ENCODE measurements around the gene USP25. TPM values are rescaled to one million over a fixed set of nuclear protein-coding genes. Genes with fewer than 3 reads are reported as not detected.

The USP25 gene
- total and polyA plus RNA-seq, 2 experiments from 2014 or later, result 11.8 to 49.2 TPM

DNA sequence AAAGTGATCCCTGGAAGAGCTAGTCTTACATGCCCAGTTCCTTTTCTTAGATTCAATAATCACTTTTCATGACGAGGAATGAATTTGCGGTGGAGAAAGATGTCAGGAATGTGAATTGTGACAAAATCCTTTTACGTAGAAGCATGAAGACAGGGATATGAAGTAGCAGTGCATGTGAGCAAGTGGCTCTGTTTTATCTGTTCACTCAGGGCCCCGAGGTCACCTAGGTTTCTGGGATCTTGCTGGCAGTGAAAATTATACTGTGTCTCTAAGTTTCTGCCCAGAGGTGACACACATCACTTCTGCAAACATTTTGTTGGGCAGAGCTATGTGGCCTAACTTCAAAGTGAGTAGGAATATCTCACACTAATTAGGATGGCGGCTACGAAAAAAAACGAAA lies 79.3 kb downstream of the USP25 start (continued):
- TF ChIP-seq, protein P1, sequence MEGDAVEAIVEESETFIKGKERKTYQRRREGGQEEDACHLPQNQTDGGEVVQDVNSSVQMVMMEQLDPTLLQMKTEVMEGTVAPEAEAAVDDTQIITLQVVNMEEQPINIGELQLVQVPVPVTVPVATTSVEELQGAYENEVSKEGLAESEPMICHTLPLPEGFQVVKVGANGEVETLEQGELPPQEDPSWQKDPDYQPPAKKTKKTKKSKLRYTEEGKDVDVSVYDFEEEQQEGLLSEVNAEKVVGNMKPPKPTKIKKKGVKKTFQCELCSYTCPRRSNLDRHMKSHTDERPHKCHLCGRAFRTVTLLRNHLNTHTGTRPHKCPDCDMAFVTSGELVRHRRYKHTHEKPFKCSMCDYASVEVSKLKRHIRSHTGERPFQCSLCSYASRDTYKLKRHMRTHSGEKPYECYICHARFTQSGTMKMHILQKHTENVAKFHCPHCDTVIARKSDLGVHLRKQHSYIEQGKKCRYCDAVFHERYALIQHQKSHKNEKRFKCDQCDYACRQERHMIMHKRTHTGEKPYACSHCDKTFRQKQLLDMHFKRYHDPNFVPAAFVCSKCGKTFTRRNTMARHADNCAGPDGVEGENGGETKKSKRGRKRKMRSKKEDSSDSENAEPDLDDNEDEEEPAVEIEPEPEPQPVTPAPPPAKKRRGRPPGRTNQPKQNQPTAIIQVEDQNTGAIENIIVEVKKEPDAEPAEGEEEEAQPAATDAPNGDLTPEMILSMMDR (conservative IDR thresholded peaks at IDR 0.05; ENCODE audit: low read depth in 2 of 2), result no peak
- TF ChIP-seq, protein P2, sequence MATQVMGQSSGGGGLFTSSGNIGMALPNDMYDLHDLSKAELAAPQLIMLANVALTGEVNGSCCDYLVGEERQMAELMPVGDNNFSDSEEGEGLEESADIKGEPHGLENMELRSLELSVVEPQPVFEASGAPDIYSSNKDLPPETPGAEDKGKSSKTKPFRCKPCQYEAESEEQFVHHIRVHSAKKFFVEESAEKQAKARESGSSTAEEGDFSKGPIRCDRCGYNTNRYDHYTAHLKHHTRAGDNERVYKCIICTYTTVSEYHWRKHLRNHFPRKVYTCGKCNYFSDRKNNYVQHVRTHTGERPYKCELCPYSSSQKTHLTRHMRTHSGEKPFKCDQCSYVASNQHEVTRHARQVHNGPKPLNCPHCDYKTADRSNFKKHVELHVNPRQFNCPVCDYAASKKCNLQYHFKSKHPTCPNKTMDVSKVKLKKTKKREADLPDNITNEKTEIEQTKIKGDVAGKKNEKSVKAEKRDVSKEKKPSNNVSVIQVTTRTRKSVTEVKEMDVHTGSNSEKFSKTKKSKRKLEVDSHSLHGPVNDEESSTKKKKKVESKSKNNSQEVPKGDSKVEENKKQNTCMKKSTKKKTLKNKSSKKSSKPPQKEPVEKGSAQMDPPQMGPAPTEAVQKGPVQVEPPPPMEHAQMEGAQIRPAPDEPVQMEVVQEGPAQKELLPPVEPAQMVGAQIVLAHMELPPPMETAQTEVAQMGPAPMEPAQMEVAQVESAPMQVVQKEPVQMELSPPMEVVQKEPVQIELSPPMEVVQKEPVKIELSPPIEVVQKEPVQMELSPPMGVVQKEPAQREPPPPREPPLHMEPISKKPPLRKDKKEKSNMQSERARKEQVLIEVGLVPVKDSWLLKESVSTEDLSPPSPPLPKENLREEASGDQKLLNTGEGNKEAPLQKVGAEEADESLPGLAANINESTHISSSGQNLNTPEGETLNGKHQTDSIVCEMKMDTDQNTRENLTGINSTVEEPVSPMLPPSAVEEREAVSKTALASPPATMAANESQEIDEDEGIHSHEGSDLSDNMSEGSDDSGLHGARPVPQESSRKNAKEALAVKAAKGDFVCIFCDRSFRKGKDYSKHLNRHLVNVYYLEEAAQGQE (IDR thresholded peaks at IDR 0.05; ENCODE audit: unreplicated experiment), result no peak
- TF ChIP-seq CREB1 (CRISPR knock-in tag; IDR thresholded peaks at IDR 0.05; ENCODE audit: low read depth) (no peak), EZH2phosphoT487 (IDR thresholded peaks at IDR 0.05; ENCODE audit: unreplicated experiment) (no peak), STAT1 (IDR thresholded peaks at IDR 0.05; ENCODE audit: unreplicated experiment) (no peak), POLR2AphosphoS5 (IDR thresholded peaks at IDR 0.05; ENCODE audit: low read depth) (no peak), JUNB (IDR thresholded peaks at IDR 0.05; ENCODE audit: unreplicated experiment) (no peak), ETS1 (IDR thresholded peaks at IDR 0.05) (no peak)

DNA sequence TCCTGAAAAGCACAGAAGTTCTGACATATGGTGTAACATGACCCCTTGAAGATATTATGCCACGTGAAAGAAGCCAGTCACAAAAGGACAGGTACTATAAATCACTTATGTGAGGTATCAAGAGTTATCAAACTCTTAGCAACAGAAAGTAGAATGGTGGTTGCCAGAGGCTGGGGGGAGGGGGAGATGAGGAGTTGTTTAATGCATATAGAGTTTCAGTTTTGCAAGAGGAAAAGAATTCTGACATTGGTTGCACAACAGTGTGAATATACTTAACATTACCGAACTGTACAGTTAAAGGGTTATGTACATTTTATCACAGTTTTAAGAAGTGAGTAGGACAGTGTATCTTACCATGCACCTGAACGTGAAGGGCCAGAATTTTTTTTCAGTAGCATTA lies 80.0 kb downstream of the USP25 start:
- DNase-seq (ENCODE audit: low spot score), result no peak
- Mint-ChIP-seq H3K27me3 (ENCODE audit: insufficient read depth, low read depth, poor library complexity) (peaks cover 6% of the 10 kb centered on the region), H3K4me1 (peaks cover 12% of the 10 kb centered on the region; the same call in 2 of the 3 replicates), H3K36me3 (ENCODE audit: low read depth) (peaks cover 56% of the 10 kb centered on the region), H3K9me3 (peaks cover 21% of the 10 kb centered on the region), H3K27ac (no peak overlapping the region), H3K4me3 (no peak overlapping the region)
- peaks cover 14% of the 10 kb centered on the region for H3K4me1 ChIP-seq (ENCODE audit: insufficient read depth)
- H4K20me1 ChIP-seq (replicated peaks; ENCODE audit: insufficient read depth), result no peaks in the 10 kb centered on the region
- no peak overlapping the region for H3K27ac ChIP-seq (ENCODE audit: low read depth)
- H3K9me2 ChIP-seq (ENCODE audit: insufficient read depth), result no peaks in the 10 kb centered on the region
- H3K79me2 ChIP-seq (replicated peaks; ENCODE audit: insufficient read depth), result peaks cover 18% of the 10 kb centered on the region
- ATAC-seq, result no peak
- no peaks in the 10 kb centered on the region for H3K27me3 ChIP-seq (ENCODE audit: insufficient read depth)
- H3K4me3 ChIP-seq, result no peak overlapping the region
- H3K36me3 ChIP-seq (ENCODE audit: insufficient read depth), result no peaks in the 10 kb centered on the region; the same call in 1 of the 2 replicates
- no peaks in the 10 kb centered on the region for H3F3A ChIP-seq (replicated peaks; ENCODE audit: low read depth)
- no peak overlapping the region for H3K4me2 ChIP-seq
- H2AFZ ChIP-seq, result no peak overlapping the region
- TF ChIP-seq EZH2phosphoT487 (IDR thresholded peaks at IDR 0.05; ENCODE audit: unreplicated experiment) (no peak), STAT1 (IDR thresholded peaks at IDR 0.05; ENCODE audit: unreplicated experiment) (no peak), EZH2 (IDR thresholded peaks at IDR 0.05; ENCODE audit: low read depth, unreplicated experiment) (no peak), ZNF462 (CRISPR knock-in tag; IDR thresholded peaks at IDR 0.05) (no peak), CREB1 (CRISPR knock-in tag; IDR thresholded peaks at IDR 0.05; ENCODE audit: low read depth) (no peak)

All from GM23338 (cell line).